HEK293T (cell line): ENCODE data around the gene TLE4.
"Not testable (repeated sequence)": the region's sequence is repeated elsewhere in the genome, so short reads cannot be mapped to it uniquely, and the experiment has no call there.

ENCODE experiments used
- FOXA1 ChIP-seq: fragments of 450-650 bp; IDR thresholded peaks from 2 replicates; pipeline ENCODE4 v1.6.1; 2016; ENCODE audit warnings: mild to moderate bottlenecking
- SP1 ChIP-seq: fragments of 450-650 bp; IDR thresholded peaks from 2 replicates; pipeline ENCODE4 v1.6.1; 2017

- not testable (repeated sequence) for TF ChIP-seq FOXA1, SP1
Observed at GRCh38 chr9:79654591-79655382, 83.0 kb downstream of the TLE4 start.
